AG10803 (cell line): ENCODE data around the gene CRBN.

Experiments
- DNase-seq: peaks from one replicate; pipeline ENCODE4 v3.0.0; 2010; ENCODE audit warnings: low read depth
- H3K4me3 ChIP-seq: 2 replicates; pipeline ENCODE4 v1.5.1; 2011; ENCODE audit warnings: mild to moderate bottlenecking, low read length, control low read depth
- TF ChIP-seq, protein P1 (sequence below): conservative IDR thresholded peaks from 2 replicates; pipeline ENCODE4 v1.5.1; 2011; ENCODE audit warnings: mild to moderate bottlenecking, low read length, control low read depth, inconsistent platforms

CRBN gene

DNA sequence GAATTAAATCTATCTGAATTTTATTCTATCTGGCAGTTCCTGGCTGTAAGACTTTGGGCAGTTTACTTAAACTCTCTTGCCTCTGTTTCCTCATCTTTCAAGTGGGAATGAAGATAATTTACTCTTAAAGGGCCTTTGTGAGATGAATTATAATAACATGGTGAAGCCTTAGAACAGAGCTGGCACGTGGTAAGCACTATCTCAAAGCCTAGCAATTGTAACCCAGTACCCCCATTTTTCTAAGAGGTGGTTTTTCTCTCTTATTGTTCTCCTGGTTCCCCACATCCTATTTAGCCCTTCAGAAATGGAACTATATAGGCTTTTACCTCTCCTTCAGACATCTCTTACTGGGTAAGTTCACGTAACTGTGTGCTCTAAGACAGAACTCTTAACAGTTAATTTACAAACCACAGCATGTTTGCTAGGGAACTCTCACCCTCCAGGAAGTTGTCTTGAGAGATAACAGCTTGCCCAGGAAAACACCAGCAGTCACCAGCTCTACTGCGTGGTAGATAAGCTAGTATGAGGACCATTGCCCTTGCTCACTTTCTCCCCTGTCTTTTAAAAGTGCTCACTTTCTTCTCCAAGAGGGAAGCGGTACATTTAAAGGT lies 12.3 kb upstream of the CRBN start:
- H3K4me3 ChIP-seq = no peak overlapping the region
- TF ChIP-seq, protein P1, sequence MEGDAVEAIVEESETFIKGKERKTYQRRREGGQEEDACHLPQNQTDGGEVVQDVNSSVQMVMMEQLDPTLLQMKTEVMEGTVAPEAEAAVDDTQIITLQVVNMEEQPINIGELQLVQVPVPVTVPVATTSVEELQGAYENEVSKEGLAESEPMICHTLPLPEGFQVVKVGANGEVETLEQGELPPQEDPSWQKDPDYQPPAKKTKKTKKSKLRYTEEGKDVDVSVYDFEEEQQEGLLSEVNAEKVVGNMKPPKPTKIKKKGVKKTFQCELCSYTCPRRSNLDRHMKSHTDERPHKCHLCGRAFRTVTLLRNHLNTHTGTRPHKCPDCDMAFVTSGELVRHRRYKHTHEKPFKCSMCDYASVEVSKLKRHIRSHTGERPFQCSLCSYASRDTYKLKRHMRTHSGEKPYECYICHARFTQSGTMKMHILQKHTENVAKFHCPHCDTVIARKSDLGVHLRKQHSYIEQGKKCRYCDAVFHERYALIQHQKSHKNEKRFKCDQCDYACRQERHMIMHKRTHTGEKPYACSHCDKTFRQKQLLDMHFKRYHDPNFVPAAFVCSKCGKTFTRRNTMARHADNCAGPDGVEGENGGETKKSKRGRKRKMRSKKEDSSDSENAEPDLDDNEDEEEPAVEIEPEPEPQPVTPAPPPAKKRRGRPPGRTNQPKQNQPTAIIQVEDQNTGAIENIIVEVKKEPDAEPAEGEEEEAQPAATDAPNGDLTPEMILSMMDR = no peak
- no peak for DNase-seq

DNA sequence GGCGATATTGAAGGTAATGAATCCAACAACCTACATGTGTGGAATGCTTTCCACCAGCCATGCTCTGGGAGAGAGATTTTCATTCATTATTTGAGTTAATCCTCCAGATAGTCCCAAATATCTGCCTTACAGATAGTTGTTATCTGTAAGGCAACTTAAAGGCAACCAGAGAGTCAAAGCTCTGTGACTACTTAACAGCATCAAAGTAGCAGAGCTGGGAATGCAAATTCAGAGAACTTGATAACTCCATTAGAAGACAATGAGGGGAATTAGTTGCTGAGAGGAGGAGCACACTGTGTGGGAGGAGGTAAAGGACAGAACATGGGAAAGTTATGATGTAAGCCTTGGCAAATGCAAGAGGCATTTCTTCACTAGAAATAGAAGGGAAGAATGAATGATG lies 10.5 kb upstream of the CRBN start:
- H3K4me3 ChIP-seq = no peak overlapping the region
- TF ChIP-seq, protein P1 = no peak
- no peak for DNase-seq

DNA sequence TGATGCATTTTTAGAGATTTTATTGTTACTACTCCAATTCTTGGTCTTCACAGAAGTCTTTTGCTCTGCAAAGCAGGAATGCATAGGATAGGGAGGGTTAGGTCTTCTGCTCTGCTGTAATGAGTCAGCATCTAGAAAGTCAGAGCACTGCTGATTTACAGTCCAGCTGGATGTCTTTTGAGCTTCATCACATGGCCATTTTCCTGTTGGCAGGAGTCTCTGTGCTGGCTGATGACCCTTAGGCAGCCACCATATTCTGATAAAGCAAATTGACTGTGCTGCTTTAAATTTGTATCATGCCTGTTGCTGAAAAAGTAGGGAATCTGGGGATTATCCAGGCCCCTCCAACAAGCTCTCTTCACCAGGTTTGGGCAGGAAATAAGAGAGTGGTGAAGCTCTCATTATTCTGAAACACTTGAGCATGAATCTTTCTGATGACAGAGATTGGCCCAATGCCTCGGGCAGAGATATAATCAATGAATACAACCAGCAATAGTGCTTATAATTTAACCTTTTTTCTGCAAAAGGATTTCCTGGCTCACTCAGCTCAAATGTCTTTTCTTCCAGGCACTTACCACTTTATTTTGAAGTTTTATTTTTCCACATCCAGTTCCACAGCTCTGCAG lies 9.7 kb upstream of the CRBN start:
- DNase-seq = no peak
- TF ChIP-seq, protein P1 = no peak
- no peak overlapping the region for H3K4me3 ChIP-seq

DNA sequence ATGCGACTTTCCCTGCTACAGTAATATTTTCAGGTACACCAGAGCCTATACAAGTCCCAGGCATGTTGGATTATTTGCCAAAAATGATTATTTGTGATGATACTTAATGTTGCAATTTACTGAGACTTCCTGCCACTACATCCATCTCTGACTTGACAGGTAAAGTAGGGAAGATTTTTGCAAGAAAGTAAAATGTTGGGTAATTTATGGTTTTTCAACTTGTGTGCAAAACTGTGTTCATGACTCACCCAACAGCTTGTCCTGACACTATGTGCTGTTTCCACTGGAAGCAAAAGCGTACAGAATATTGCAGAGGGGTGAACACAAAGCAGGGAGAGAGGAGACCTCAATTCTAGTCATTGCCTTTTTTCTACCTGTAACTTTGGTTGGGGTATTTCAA lies 5.4 kb upstream of the CRBN start:
- TF ChIP-seq, protein P1 = no peak
- DNase-seq = no peak
- no peak overlapping the region for H3K4me3 ChIP-seq

DNA sequence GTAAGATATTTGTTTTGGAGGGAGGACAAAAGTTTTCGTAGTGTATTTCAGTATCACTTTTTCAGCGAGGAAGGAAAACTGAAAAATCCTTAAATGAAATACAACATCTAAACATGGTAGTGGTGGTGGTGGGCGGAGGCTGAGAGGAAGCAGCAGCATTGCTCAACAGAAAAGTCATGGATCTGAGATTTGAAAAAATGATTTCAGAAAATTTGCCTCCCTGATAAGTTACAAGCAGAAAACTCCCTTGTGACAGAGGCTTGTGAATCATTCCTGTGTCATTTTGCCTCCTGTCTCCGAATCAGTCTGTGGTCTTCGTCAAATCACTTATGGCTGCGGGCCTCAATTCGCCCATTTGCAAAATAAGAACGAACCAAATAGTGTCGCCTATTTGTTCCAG lies 965 bp upstream of the CRBN start:
- DNase-seq = no peak
- TF ChIP-seq, protein P1 = no peak
- no peak overlapping the region for H3K4me3 ChIP-seq

DNA sequence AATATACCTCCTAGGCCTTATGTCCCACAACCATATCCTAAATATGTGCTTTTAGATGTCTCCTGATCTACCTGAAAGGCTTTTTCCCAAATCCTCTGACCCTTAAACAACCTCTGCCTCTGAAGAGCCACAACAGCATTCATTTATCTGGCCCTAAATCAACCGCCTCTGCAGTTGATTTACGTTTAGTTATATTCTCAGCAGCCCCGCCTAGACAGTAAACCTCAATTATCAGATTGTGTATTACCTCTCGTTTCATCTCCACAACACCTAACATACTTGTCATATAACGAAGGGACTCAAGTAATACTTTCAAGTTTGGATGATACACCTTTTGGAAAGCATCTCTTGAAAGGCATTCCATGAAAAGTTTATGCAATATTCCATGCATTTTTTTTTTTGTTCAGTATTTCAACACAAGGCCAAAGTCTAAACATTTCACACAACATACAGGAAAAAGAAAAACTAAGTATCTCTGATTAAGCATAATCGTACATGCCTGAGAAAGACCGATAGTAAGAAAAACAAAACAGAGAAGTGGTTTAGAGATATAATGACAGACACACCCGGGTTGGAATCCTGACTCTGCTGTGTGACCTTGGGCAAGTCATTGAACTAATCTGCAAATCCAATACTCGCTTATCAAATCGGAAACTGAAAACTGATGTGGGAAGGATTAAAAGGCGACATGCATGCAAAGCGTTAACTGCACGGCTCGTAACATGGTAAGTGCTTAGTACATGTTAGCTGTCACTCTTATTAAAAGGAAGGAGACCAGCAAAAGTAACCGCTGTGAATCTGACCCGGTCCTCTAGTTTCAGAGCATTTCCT lies 778 bp downstream of the CRBN start:
- peak overlapping the region; percentile 93 for H3K4me3 ChIP-seq
- TF ChIP-seq, protein P1 = no peak
- DNase-seq = no peak
